H9 (cell line): ENCODE results near the gene TNFRSF6B. TPM values are rescaled to one million over a fixed set of nuclear protein-coding genes. Genes with fewer than 3 reads are reported as not detected.

Source experiments
- DNase-seq: peaks from one replicate; pipeline ENCODE4 v3.0.0-alpha.2; 2017
- H2AFZ ChIP-seq: one replicate; pipeline ENCODE4 v1.6.1; 2013; ENCODE audit warnings: mild to moderate bottlenecking, low read length, control low read depth, moderate library complexity
- H2AK5ac ChIP-seq: 2 replicates; pipeline ENCODE4 v1.6.1; 2013; ENCODE audit warnings: low read length, control low read depth, mixed read lengths; ENCODE audit not compliant: insufficient read length
- H2BK120ac ChIP-seq: one replicate; pipeline ENCODE4 v1.6.1; 2013; ENCODE audit warnings: low read depth, mild to moderate bottlenecking, low read length, control low read depth, inconsistent platforms; ENCODE audit not compliant: poor library complexity, severe bottlenecking
- H2BK12ac ChIP-seq: 2 replicates; pipeline ENCODE4 v1.6.1; 2013; ENCODE audit warnings: low read length, control low read depth, mixed read lengths, low read depth; ENCODE audit not compliant: insufficient read length
- H2BK15ac ChIP-seq: 2 replicates; pipeline ENCODE4 v1.6.1; 2013; ENCODE audit warnings: low read depth, low read length, control low read depth
- H2BK20ac ChIP-seq: one replicate; pipeline ENCODE4 v1.6.1; 2013; ENCODE audit warnings: low read depth, mild to moderate bottlenecking, low read length, control low read depth, inconsistent platforms; ENCODE audit not compliant: poor library complexity, severe bottlenecking
- H2BK5ac ChIP-seq: 2 replicates; pipeline ENCODE4 v1.6.1; 2013; ENCODE audit warnings: low read length, control low read depth, mixed read lengths; ENCODE audit not compliant: insufficient read length
- H3K14ac ChIP-seq: 2 replicates; pipeline ENCODE4 v1.6.1; 2013; ENCODE audit warnings: low read length, control low read depth; ENCODE audit not compliant: insufficient read depth
- H3K18ac ChIP-seq: 2 replicates; pipeline ENCODE4 v1.6.1; 2013; ENCODE audit warnings: low read depth, mild to moderate bottlenecking, mixed read lengths, low read length, control low read depth; ENCODE audit not compliant: insufficient read length
- H3K23ac ChIP-seq: 2 replicates; pipeline ENCODE4 v1.6.1; 2013; ENCODE audit warnings: low read length, control low read depth, mixed read lengths, low read depth; ENCODE audit not compliant: insufficient read length
- H3K23me2 ChIP-seq: 2 replicates; pipeline ENCODE4 v1.6.1; 2013; ENCODE audit warnings: low read depth, mild to moderate bottlenecking, mixed read lengths, low read length, control low read depth; ENCODE audit not compliant: insufficient read length, poor library complexity, severe bottlenecking
- H3K27ac ChIP-seq: 2 replicates; pipeline ENCODE4 v1.5.1; 2013; ENCODE audit warnings: low read length, control low read depth, mixed read lengths, low read depth; ENCODE audit not compliant: insufficient read length
- H3K27me3 ChIP-seq: 2 replicates; pipeline ENCODE4 v1.6.1; 2013; ENCODE audit warnings: low read length, control low read depth, inconsistent platforms; ENCODE audit not compliant: insufficient read depth
- H3K4ac ChIP-seq: 2 replicates; pipeline ENCODE4 v1.6.1; 2013; ENCODE audit warnings: low read depth, mild to moderate bottlenecking, control low read depth, inconsistent platforms, low read length, moderate library complexity
- H3K4me1 ChIP-seq: 2 replicates; pipeline ENCODE4 v1.6.1; 2013; ENCODE audit warnings: low read length, control low read depth, inconsistent platforms; ENCODE audit not compliant: insufficient read depth
- H3K4me2 ChIP-seq: 2 replicates; pipeline ENCODE4 v1.6.1; 2013; ENCODE audit warnings: low read length, control low read depth, mixed read lengths; ENCODE audit not compliant: insufficient read length, insufficient read depth
- H3K56ac ChIP-seq: 2 replicates; pipeline ENCODE4 v1.6.1; 2013; ENCODE audit warnings: low read depth, mild to moderate bottlenecking, mixed read lengths, low read length, control low read depth; ENCODE audit not compliant: insufficient read length
- H3K79me1 ChIP-seq: 2 replicates; pipeline ENCODE4 v1.6.1; 2013; ENCODE audit warnings: low read depth, mild to moderate bottlenecking, moderate library complexity, low read length, control low read depth, inconsistent platforms; ENCODE audit not compliant: insufficient read depth, poor library complexity, severe bottlenecking
- H3K79me2 ChIP-seq: 2 replicates; pipeline ENCODE4 v1.6.1; 2013; ENCODE audit warnings: low read length, control low read depth, inconsistent platforms; ENCODE audit not compliant: insufficient read depth
- H3K9ac ChIP-seq: 2 replicates; pipeline ENCODE4 v1.6.1; 2013; ENCODE audit warnings: low read length, control low read depth, mixed read lengths; ENCODE audit not compliant: insufficient read length; ENCODE audit errors: extremely low read depth
- H3K9me3 ChIP-seq: one replicate; pipeline ENCODE4 v1.6.1; 2013; ENCODE audit warnings: low read depth, low read length, inconsistent platforms; ENCODE audit not compliant: control insufficient read depth
- H3T11ph ChIP-seq: one replicate; pipeline ENCODE4 v1.6.1; 2013; ENCODE audit warnings: mild to moderate bottlenecking, low read length, control low read depth, inconsistent platforms
- H4K20me1 ChIP-seq: one replicate; pipeline ENCODE4 v1.6.1; 2013; ENCODE audit not compliant: control insufficient read depth, insufficient read length, insufficient read depth
- H4K5ac ChIP-seq: 2 replicates; pipeline ENCODE4 v1.6.1; 2013; ENCODE audit warnings: low read depth, mild to moderate bottlenecking, mixed read lengths, low read length, control low read depth; ENCODE audit not compliant: insufficient read length
- H4K8ac ChIP-seq: replicated peaks from 2 replicates; pipeline ENCODE4 v1.6.1; 2013; ENCODE audit warnings: low read length, control low read depth, mixed read lengths, low read depth; ENCODE audit not compliant: insufficient read length
- H4K91ac ChIP-seq: 2 replicates; pipeline ENCODE4 v1.6.1; 2013; ENCODE audit warnings: low read depth, mild to moderate bottlenecking, moderate library complexity, mixed read lengths, low read length, control low read depth; ENCODE audit not compliant: insufficient read length
- H3K27ac Mint-ChIP-seq, 3 experiments: 2 replicates in 2 of 3; 3 replicates in 1 of 3; pipeline ENCODE4 v1.8.0; 2020 to 2021; ENCODE audit warnings: mixed read lengths in 3 of 3, mild to moderate bottlenecking in 1 of 3, moderate library complexity in 1 of 3
- H3K27me3 Mint-ChIP-seq: 2 replicates; pipeline ENCODE4 v1.8.0; 2021; ENCODE audit warnings: low read depth, mild to moderate bottlenecking, moderate library complexity, mixed read lengths
- H3K36me3 Mint-ChIP-seq, 3 experiments: 2 replicates in 2 of 3; 3 replicates in 1 of 3; pipeline ENCODE4 v1.8.0; 2020 to 2021; ENCODE audit warnings: low read depth in 3 of 3, mixed read lengths in 3 of 3; ENCODE audit not compliant: insufficient read depth in 1 of 3
- H3K4me1 Mint-ChIP-seq, 2 experiments: 2 replicates each; pipeline ENCODE4 v1.8.0; 2020; ENCODE audit warnings: mixed read lengths in 2 of 2
- H3K4me3 Mint-ChIP-seq, 2 experiments: 2 replicates in 1 of 2; 3 replicates in 1 of 2; pipeline ENCODE4 v1.8.0; 2020 to 2021; ENCODE audit warnings: mild to moderate bottlenecking in 2 of 2, mixed read lengths in 2 of 2, moderate library complexity in 1 of 2
- H3K9me3 Mint-ChIP-seq, 2 experiments: 2 replicates in 1 of 2; 3 replicates in 1 of 2; pipeline ENCODE4 v1.8.0; 2020; ENCODE audit warnings: mild to moderate bottlenecking in 2 of 2, mixed read lengths in 2 of 2, moderate library complexity in 1 of 2
- CTCF ChIP-seq: fragments of 200-600 bp; sonication (generic); conservative IDR thresholded peaks from 3 replicates; pipeline ENCODE4 v1.8.0; 2021; ENCODE audit warnings: antibody characterized with exemption, mild to moderate bottlenecking
- WGBS: extraction: QIAGEN DNeasy Blood & Tissue Kit; methylation state at CpG from one replicate; pipeline ENCODE4 v1.1.7; 2013; ENCODE audit warnings: missing lambda C conversion rate, low lambda C conversion rate, mixed read lengths; ENCODE audit not compliant: insufficient read length; ENCODE audit errors: extremely low coverage; 5-methylcytosine and 5-hydroxymethylcytosine counted together
- total RNA-seq: library from RNA; stranded (reverse); gene quantifications from 2 replicates; pipeline ENCODE4 v1.2.1, GENCODE V29; 2021

The TNFRSF6B gene
- total RNA-seq, 1 experiment from 2014 or later = not detected

- H3K4me3 Mint-ChIP-seq = no peak overlapping the region
- H4K20me1 ChIP-seq = no peaks in the 10 kb centered on the region
These were observed 16.0 kb upstream of the TNFRSF6B start for GRCh38 chr20:63680427-63680826.

More at GRCh38 chr20:63680427-63680826, 16.0 kb upstream of the TNFRSF6B start:
- no peak overlapping the region for H2BK5ac ChIP-seq
- H3K56ac ChIP-seq = no peak overlapping the region
- H3K9me3 ChIP-seq = no peaks in the 10 kb centered on the region
- no peak overlapping the region for H3K18ac ChIP-seq
- Mint-ChIP-seq H3K27me3 (no peaks in the 10 kb centered on the region), H3K36me3 (peaks cover 12 to 26% (median 23%) of the 10 kb centered on the region in 3 experiments; a peak in 6 of 7 replicates), H3K27ac (no peak overlapping the region), H3K9me3 (no peaks in the 10 kb centered on the region; a peak in 1 of 5 replicates), H3K4me1 (no peaks in the 10 kb centered on the region)
- H4K91ac ChIP-seq = no peak overlapping the region
- no peak overlapping the region for H2BK12ac ChIP-seq
- H2BK20ac ChIP-seq = no peak overlapping the region
- no CpG with 5 or more reads among the region's 13 CpGs for WGBS
- no peak overlapping the region for H3T11ph ChIP-seq
- no peak for DNase-seq
- no peak overlapping the region for H3K27ac ChIP-seq
- no peaks in the 10 kb centered on the region for H3K79me2 ChIP-seq
- no peak overlapping the region for H2BK120ac ChIP-seq
- H3K4me2 ChIP-seq = no peak overlapping the region
- no peak overlapping the region for H3K9ac ChIP-seq
- no peaks in the 10 kb centered on the region for H3K4me1 ChIP-seq
- H3K4ac ChIP-seq = no peak overlapping the region
- no peak overlapping the region for H2AFZ ChIP-seq
- H3K14ac ChIP-seq = no peak overlapping the region; the same call in 1 of the 2 replicates
- no peak for TF ChIP-seq CTCF
- no peak overlapping the region for H2BK15ac ChIP-seq
- no peaks in the 10 kb centered on the region for H3K79me1 ChIP-seq
- H3K27me3 ChIP-seq = no peaks in the 10 kb centered on the region
- no peaks in the 10 kb centered on the region for H3K23me2 ChIP-seq
- no peak overlapping the region for H4K8ac ChIP-seq
- H2AK5ac ChIP-seq = no peak overlapping the region
- no peak overlapping the region for H3K23ac ChIP-seq
- H4K5ac ChIP-seq = no peak overlapping the region
